IMR-90 (cell line): ENCODE data around the gene ADARB2. TPM values are rescaled to one million over a fixed set of nuclear protein-coding genes. Genes with fewer than 3 reads are reported as not detected.

Experiments used
- ATAC-seq: fragments of 200-7000 bp; cut with Tn5 transposase; 2 replicates; pipeline ENCODE4 v1.9.1; 2020; ENCODE audit warnings: low read depth, mild to moderate bottlenecking, moderate library complexity
- BruUV-seq: library from RNA; stranded (reverse); fragments of 400-500 nt; replicated peaks from 2 replicates; lab custom pipeline; 2021; lab: Mats Ljungman, UMichigan
- CTCF ChIA-PET: fragments of 300-600 bp; formaldehyde crosslinking; extraction: SDS; loops from one replicate; lab custom pipeline; 2021; ENCODE audit warnings: antibody characterized with exemption; lab: Yijun Ruan, JAX
- POLR2A ChIA-PET: fragments of 300-600 bp; sonication (Branson Sonifier 250); formaldehyde crosslinking; loops from one replicate; lab custom pipeline; 2022; ENCODE audit warnings: antibody characterized with exemption; ENCODE audit not compliant: unreplicated experiment; lab: Charles Lee
- DNase-seq: peaks from one replicate; pipeline ENCODE4 v3.0.0; 2013
- H2AFZ ChIP-seq: replicated peaks from 2 replicates; pipeline ENCODE3; 2013; ENCODE audit warnings: low read length, mild to moderate bottlenecking; ENCODE audit not compliant: poor library complexity
- H2AK5ac ChIP-seq: 2 replicates; pipeline ENCODE4 v1.6.1; 2013; ENCODE audit warnings: low read depth, low read length, inconsistent platforms
- H2AK9ac ChIP-seq: replicated peaks from 2 replicates; pipeline ENCODE3; 2013; ENCODE audit warnings: mild to moderate bottlenecking, low read depth, low read length, moderate library complexity; ENCODE audit not compliant: poor library complexity
- H2BK120ac ChIP-seq: 2 replicates; pipeline ENCODE4 v1.6.1; 2013; ENCODE audit warnings: low read depth, low read length, inconsistent platforms
- H2BK15ac ChIP-seq: 3 replicates; pipeline ENCODE4 v1.6.1; 2013; ENCODE audit warnings: low read depth, low read length, inconsistent platforms
- H2BK20ac ChIP-seq: 2 replicates; pipeline ENCODE4 v1.6.1; 2013; ENCODE audit warnings: low read depth, mild to moderate bottlenecking, inconsistent platforms, low read length, moderate library complexity
- H2BK5ac ChIP-seq: 2 replicates; pipeline ENCODE4 v1.6.1; 2013; ENCODE audit warnings: mild to moderate bottlenecking, low read depth, low read length, inconsistent platforms; ENCODE audit not compliant: poor library complexity, severe bottlenecking
- H3K14ac ChIP-seq: replicated peaks from 2 replicates; pipeline ENCODE4 v1.6.1; 2013; ENCODE audit warnings: low read depth, low read length, inconsistent platforms
- H3K18ac ChIP-seq: 2 replicates; pipeline ENCODE4 v1.6.1; 2013; ENCODE audit warnings: low read depth, low read length, control low read depth
- H3K23ac ChIP-seq: 2 replicates; pipeline ENCODE4 v1.6.1; 2013; ENCODE audit warnings: low read depth, low read length, inconsistent platforms
- H3K27ac ChIP-seq: 2 replicates; pipeline ENCODE4 v1.5.1; 2013; ENCODE audit warnings: mild to moderate bottlenecking, control low read depth, low read length; ENCODE audit not compliant: insufficient read depth
- H3K27me3 ChIP-seq: 2 replicates; pipeline ENCODE4 v1.6.1; 2013; ENCODE audit warnings: low read length; ENCODE audit not compliant: control insufficient read depth, insufficient read depth
- H3K36me3 ChIP-seq: 2 replicates; pipeline ENCODE4 v1.6.1; 2013; ENCODE audit warnings: low read length, mixed read lengths; ENCODE audit not compliant: control insufficient read depth, insufficient read depth
- H3K4ac ChIP-seq: 2 replicates; pipeline ENCODE4 v1.6.1; 2013; ENCODE audit warnings: low read depth, low read length, inconsistent platforms
- H3K4me1 ChIP-seq: 2 replicates; pipeline ENCODE4 v1.6.1; 2013; ENCODE audit warnings: low read length, mixed read lengths; ENCODE audit not compliant: control insufficient read depth, insufficient read depth
- H3K4me2 ChIP-seq: 2 replicates; pipeline ENCODE4 v1.6.1; 2013; ENCODE audit warnings: low read depth, mild to moderate bottlenecking, control low read depth, low read length, moderate library complexity
- H3K4me3 ChIP-seq: 2 replicates; pipeline ENCODE4 v1.5.1; 2013; ENCODE audit warnings: low read depth, mild to moderate bottlenecking, control low read depth, low read length, moderate library complexity; ENCODE audit not compliant: insufficient read depth
- H3K56ac ChIP-seq: 2 replicates; pipeline ENCODE4 v1.6.1; 2013; ENCODE audit warnings: low read length, inconsistent platforms; ENCODE audit not compliant: insufficient read depth; ENCODE audit errors: extremely low read depth
- H3K79me1 ChIP-seq, 2 experiments: 2 replicates each; pipeline ENCODE4 v1.6.1; 2013; ENCODE audit warnings: low read length in 2 of 2, inconsistent platforms in 1 of 2, low read depth in 1 of 2
- H3K9ac ChIP-seq: 2 replicates; pipeline ENCODE4 v1.6.1; 2013; ENCODE audit warnings: low read depth, low read length, control low read depth
- H3K9me1 ChIP-seq: 2 replicates; pipeline ENCODE4 v1.6.1; 2013; ENCODE audit warnings: low read length, inconsistent platforms; ENCODE audit not compliant: insufficient read depth
- H3K9me3 ChIP-seq: 2 replicates; pipeline ENCODE4 v1.6.1; 2013; ENCODE audit warnings: low read length; ENCODE audit not compliant: control insufficient read depth, insufficient read depth
- H4K20me1 ChIP-seq: 2 replicates; pipeline ENCODE4 v1.6.1; 2013; ENCODE audit warnings: low read length, inconsistent platforms; ENCODE audit not compliant: insufficient read depth
- H4K5ac ChIP-seq: 2 replicates; pipeline ENCODE4 v1.6.1; 2013; ENCODE audit warnings: mild to moderate bottlenecking, low read depth, low read length, control low read depth
- H4K8ac ChIP-seq, 2 experiments: 2 replicates each; pipeline ENCODE4 v1.6.1; 2013; ENCODE audit warnings: low read depth in 2 of 2, low read length in 2 of 2, control low read depth in 1 of 2, inconsistent platforms in 1 of 2
- H4K91ac ChIP-seq: 2 replicates; pipeline ENCODE4 v1.6.1; 2013; ENCODE audit warnings: low read depth, low read length, inconsistent platforms; ENCODE audit not compliant: insufficient read depth
- BHLHE40 ChIP-seq: fragments of 150-350 bp; IDR thresholded peaks from 2 replicates; pipeline ENCODE4 v1.6.1; 2016; ENCODE audit warnings: mild to moderate bottlenecking, low read depth, low read length
- CEBPB ChIP-seq: IDR thresholded peaks from 2 replicates; pipeline ENCODE4 v1.6.1; 2012; ENCODE audit warnings: low read depth, low read length, improper control_type of control experiment
- CHD1 ChIP-seq: IDR thresholded peaks from 2 replicates; pipeline ENCODE4 v1.6.1; 2012; ENCODE audit warnings: low read depth, low read length, improper control_type of control experiment
- FOS ChIP-seq: fragments of 150-350 bp; IDR thresholded peaks from 2 replicates; pipeline ENCODE4 v1.6.1; 2016; ENCODE audit warnings: low read depth, low read length
- MAFK ChIP-seq: IDR thresholded peaks from 2 replicates; pipeline ENCODE4 v1.6.1; 2012; ENCODE audit warnings: low read depth, low read length, improper control_type of control experiment
- MAZ ChIP-seq: IDR thresholded peaks from 2 replicates; pipeline ENCODE4 v1.6.1; 2012; ENCODE audit warnings: low read depth, mild to moderate bottlenecking, low read length, improper control_type of control experiment, moderate library complexity, borderline replicate concordance
- MXI1 ChIP-seq: IDR thresholded peaks from 2 replicates; pipeline ENCODE4 v1.6.1; 2012; ENCODE audit warnings: low read depth, mild to moderate bottlenecking, low read length, moderate library complexity, borderline replicate concordance
- NFE2L2 ChIP-seq: fragments of 150-350 bp; IDR thresholded peaks from 2 replicates; pipeline ENCODE4 v1.6.1; 2016; ENCODE audit warnings: low read depth, mild to moderate bottlenecking, low read length
- POLR2A ChIP-seq: IDR thresholded peaks from 2 replicates; pipeline ENCODE4 v1.6.1; 2012; ENCODE audit warnings: mild to moderate bottlenecking, low read depth, low read length
- RAD21 ChIP-seq: IDR thresholded peaks from 2 replicates; pipeline ENCODE4 v1.6.1; 2012; ENCODE audit warnings: low read length, improper control_type of control experiment
- RCOR1 ChIP-seq: IDR thresholded peaks from 2 replicates; pipeline ENCODE4 v1.6.1; 2012; ENCODE audit warnings: mild to moderate bottlenecking, low read length, improper control_type of control experiment; ENCODE audit not compliant: insufficient replicate concordance
- RFX5 ChIP-seq: IDR thresholded peaks from 2 replicates; pipeline ENCODE4 v1.8.0; 2012; ENCODE audit warnings: low read depth, mild to moderate bottlenecking, low read length, moderate library complexity
- SMC3 ChIP-seq: fragments of 150-350 bp; IDR thresholded peaks from 2 replicates; pipeline ENCODE4 v1.6.1; 2016; ENCODE audit warnings: low read depth, mild to moderate bottlenecking, antibody characterized with exemption, low read length, moderate library complexity
- WGBS, 2 experiments: methylation state at CpG; one replicate each; pipeline versions ENCODE4 v1.1.5 to v1.1.7; 2013; ENCODE audit warnings: missing lambda C conversion rate in 2 of 2; ENCODE audit not compliant: insufficient read length in 1 of 2; ENCODE audit errors: extremely low coverage in 2 of 2; 5-methylcytosine and 5-hydroxymethylcytosine counted together
- dilution Hi-C: fragments of 300-500 bp; cut with HindIII; formaldehyde crosslinking; loops from one replicate; pipeline ENCODE4 v1.14.3; 2018; ENCODE audit warnings: low sequenced_read_pairs; ENCODE audit not compliant: unreplicated experiment
- in situ Hi-C: fragments of 300-500 bp; cut with MboI; formaldehyde crosslinking; loops from 3 replicates; pipeline ENCODE4 v1.14.3; 2019; ENCODE audit warnings: low sequenced_read_pairs, inconsistent platforms, mixed read lengths
- intact Hi-C: fragments of 100-400 bp; cut with micrococcal nuclease; formaldehyde crosslinking; loops from 2 replicates; pipeline ENCODE4 v1.10.0; 2022
- polyA plus RNA-seq, 3 experiments: library from polyadenylated mRNA; depleted of rRNA; stranded (reverse); fragments of >200 nt; gene quantifications; 2 replicates each; pipeline ENCODE4 v1.2.3, GENCODE V29; 2012; ENCODE audit warnings: low replicate concordance in 1 of 3
- total RNA-seq: library from RNA; depleted of rRNA; stranded (reverse); fragments of >200 nt; gene quantifications from 2 replicates; pipeline ENCODE4 v1.2.3, GENCODE V29; 2012
- TF ChIP-seq, protein P1 (sequence below): fragments of 150-350 bp; IDR thresholded peaks from 2 replicates; pipeline ENCODE4 v1.6.1; 2016; ENCODE audit warnings: low read depth, mild to moderate bottlenecking, low read length, moderate library complexity, borderline replicate concordance
- TF ChIP-seq, protein P2 (sequence below): conservative IDR thresholded peaks from 2 replicates; pipeline ENCODE4 v1.5.1; 2012; ENCODE audit warnings: mild to moderate bottlenecking, low read depth, low read length, improper control_type of control experiment
- TF ChIP-seq, protein P3 (sequence below): fragments of 150-350 bp; IDR thresholded peaks from 2 replicates; pipeline ENCODE4 v1.6.1; 2017; ENCODE audit warnings: mild to moderate bottlenecking, antibody characterized with exemption, low read length, low read depth

Gene ADARB2
- total and polyA plus RNA-seq, 2 of the 4 experiments (the other 2 are of a cell fraction), result not detected

DNA sequence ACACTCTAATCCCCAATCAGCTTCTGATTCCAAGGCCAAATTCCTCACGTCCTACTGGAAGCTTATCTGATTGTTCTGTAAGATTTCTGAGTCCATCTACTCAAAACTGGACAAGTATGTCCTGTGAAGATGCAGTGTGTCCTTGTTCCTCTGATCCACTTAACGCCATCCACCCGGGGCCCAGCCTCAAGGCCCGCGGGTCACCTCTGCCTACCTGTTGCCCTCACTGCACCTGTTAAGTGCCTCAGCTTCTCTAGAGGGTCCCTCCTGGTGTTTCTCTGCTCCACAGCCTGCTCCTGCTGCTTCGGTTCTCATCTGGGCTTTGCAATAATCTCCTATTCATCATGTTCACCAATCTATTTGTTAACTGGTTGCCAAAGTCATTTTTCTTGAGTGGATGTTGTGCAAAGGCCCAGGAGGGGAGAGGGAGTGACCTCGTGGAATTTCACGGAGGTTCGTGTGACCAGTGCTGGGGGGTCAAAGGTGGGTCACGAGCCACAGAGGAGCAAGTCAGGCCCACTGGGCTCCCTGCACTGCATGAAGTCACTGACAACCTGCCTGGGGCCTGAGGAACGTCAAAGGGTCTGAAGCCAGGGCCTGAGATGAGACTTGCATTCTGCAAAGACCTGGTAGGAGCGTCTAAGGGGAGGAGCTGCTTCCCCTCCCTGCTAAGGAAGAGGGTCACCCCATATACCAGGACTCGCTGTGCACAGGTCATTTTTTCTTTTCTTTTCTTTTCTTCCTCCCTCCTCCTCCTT, 343.0 kb downstream of the ADARB2 start:
- Histone ChIP-seq H2BK20ac (no peak overlapping the region), H3K56ac (no peak overlapping the region), H3K9me1 (no peaks in the 10 kb centered on the region), H3K9ac (no peak overlapping the region), H4K20me1 (no peaks in the 10 kb centered on the region), H3K18ac (no peak overlapping the region), H3K4me2 (no peak overlapping the region), H3K36me3 (no peaks in the 10 kb centered on the region), H3K4ac (no peak overlapping the region), H3K27ac (no peak overlapping the region), H3K9me3 (peaks cover 44% of the 10 kb centered on the region), H3K4me1 (no peaks in the 10 kb centered on the region), H4K91ac (no peak overlapping the region), H3K23ac (no peak overlapping the region), H2BK5ac (no peak overlapping the region), H3K27me3 (no peaks in the 10 kb centered on the region), H2BK120ac (no peak overlapping the region), H4K8ac (no peak overlapping the region), H2BK15ac (no peak overlapping the region), H2AK9ac (no peak overlapping the region), H3K79me1 (no peaks in the 10 kb centered on the region), H3K14ac (no peak overlapping the region), H4K5ac (no peak overlapping the region), H2AK5ac (no peak overlapping the region), H3K4me3 (no peak overlapping the region), H2AFZ (no peak overlapping the region)
- BruUV-seq, result no TSS peak
- dilution Hi-C loops, result no loop called here
- TF ChIP-seq MAZ, result no peak
- TF ChIP-seq RAD21, result no peak
- no peak for TF ChIP-seq MAFK
- TF ChIP-seq, protein P1, sequence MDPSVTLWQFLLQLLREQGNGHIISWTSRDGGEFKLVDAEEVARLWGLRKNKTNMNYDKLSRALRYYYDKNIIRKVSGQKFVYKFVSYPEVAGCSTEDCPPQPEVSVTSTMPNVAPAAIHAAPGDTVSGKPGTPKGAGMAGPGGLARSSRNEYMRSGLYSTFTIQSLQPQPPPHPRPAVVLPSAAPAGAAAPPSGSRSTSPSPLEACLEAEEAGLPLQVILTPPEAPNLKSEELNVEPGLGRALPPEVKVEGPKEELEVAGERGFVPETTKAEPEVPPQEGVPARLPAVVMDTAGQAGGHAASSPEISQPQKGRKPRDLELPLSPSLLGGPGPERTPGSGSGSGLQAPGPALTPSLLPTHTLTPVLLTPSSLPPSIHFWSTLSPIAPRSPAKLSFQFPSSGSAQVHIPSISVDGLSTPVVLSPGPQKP, result no peak
- no peak for TF ChIP-seq NFE2L2
- TF ChIP-seq RCOR1, result no peak
- no peak for TF ChIP-seq CEBPB
- TF ChIP-seq, protein P2, sequence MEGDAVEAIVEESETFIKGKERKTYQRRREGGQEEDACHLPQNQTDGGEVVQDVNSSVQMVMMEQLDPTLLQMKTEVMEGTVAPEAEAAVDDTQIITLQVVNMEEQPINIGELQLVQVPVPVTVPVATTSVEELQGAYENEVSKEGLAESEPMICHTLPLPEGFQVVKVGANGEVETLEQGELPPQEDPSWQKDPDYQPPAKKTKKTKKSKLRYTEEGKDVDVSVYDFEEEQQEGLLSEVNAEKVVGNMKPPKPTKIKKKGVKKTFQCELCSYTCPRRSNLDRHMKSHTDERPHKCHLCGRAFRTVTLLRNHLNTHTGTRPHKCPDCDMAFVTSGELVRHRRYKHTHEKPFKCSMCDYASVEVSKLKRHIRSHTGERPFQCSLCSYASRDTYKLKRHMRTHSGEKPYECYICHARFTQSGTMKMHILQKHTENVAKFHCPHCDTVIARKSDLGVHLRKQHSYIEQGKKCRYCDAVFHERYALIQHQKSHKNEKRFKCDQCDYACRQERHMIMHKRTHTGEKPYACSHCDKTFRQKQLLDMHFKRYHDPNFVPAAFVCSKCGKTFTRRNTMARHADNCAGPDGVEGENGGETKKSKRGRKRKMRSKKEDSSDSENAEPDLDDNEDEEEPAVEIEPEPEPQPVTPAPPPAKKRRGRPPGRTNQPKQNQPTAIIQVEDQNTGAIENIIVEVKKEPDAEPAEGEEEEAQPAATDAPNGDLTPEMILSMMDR, result no peak
- TF ChIP-seq, protein P3, sequence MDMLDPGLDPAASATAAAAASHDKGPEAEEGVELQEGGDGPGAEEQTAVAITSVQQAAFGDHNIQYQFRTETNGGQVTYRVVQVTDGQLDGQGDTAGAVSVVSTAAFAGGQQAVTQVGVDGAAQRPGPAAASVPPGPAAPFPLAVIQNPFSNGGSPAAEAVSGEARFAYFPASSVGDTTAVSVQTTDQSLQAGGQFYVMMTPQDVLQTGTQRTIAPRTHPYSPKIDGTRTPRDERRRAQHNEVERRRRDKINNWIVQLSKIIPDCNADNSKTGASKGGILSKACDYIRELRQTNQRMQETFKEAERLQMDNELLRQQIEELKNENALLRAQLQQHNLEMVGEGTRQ, result no peak
- TF ChIP-seq FOS, result no peak
- no peak for TF ChIP-seq MXI1
- no peak for TF ChIP-seq SMC3
- TF ChIP-seq CHD1, result no peak
- no peak for TF ChIP-seq RFX5
- TF ChIP-seq BHLHE40, result no peak
- no peak for TF ChIP-seq POLR2A
- POLR2A ChIA-PET, result no interaction called here
- intact Hi-C loops, result no loop called here
- 71% methylated on average over 6 of the region's 13 CpGs; no CpG with 5 or more reads in 1 of the 2 experiments for WGBS, 2 experiments
- DNase-seq, result no peak
- in situ Hi-C loops, result no loop called here
- ATAC-seq, result no peak
- CTCF ChIA-PET, result no interaction called here
